OCI-LY7 (cell line): ENCODE measurements around the gene DOP1A. TPM values are rescaled to one million over a fixed set of nuclear protein-coding genes. Genes with fewer than 3 reads are reported as not detected.

Experiments used
- BruUV-seq: library from RNA; stranded (reverse); fragments of 400-500 nt; replicated peaks from 2 replicates; lab custom pipeline; 2021; lab: Mats Ljungman, UMichigan
- CTCF ChIA-PET: fragments of 300-600 bp; sonication (Branson Sonifier 250); formaldehyde crosslinking; loops from one replicate; lab custom pipeline; 2022; ENCODE audit warnings: antibody characterized with exemption; ENCODE audit not compliant: unreplicated experiment; lab: Charles Lee
- POLR2A ChIA-PET: fragments of 300-600 bp; sonication (Branson Sonifier 250); formaldehyde crosslinking; loops from one replicate; lab custom pipeline; 2022; ENCODE audit warnings: antibody characterized with exemption; lab: Charles Lee
- DNase-seq: peaks from one replicate; pipeline ENCODE4 v3.0.0-alpha.2; 2015; ENCODE audit warnings: low spot score
- H2AFZ ChIP-seq: fragments of 200-600 bp; sonication (generic), shearing (Covaris generic); 2 replicates; pipeline ENCODE4 v1.6.1; 2014; ENCODE audit warnings: mild to moderate bottlenecking, antibody characterized with exemption, low read length, moderate library complexity
- H3K27ac ChIP-seq: fragments of 200-600 bp; sonication (generic); 2 replicates; pipeline ENCODE4 v1.5.1; 2014; ENCODE audit warnings: mixed run types, low read depth, mild to moderate bottlenecking, moderate library complexity, low read length, inconsistent platforms; ENCODE audit not compliant: poor library complexity, severe bottlenecking
- H3K36me3 ChIP-seq: fragments of 200-600 bp; sonication (generic); 2 replicates; pipeline ENCODE4 v1.6.1; 2014; ENCODE audit warnings: mild to moderate bottlenecking, antibody characterized with exemption, low read length, moderate library complexity, mixed read lengths; ENCODE audit not compliant: insufficient read depth
- H3K4me1 ChIP-seq: fragments of 200-600 bp; sonication (generic); 2 replicates; pipeline ENCODE4 v1.5.1; 2014; ENCODE audit warnings: mild to moderate bottlenecking, low read length; ENCODE audit not compliant: insufficient read depth, poor library complexity, severe bottlenecking
- H3K4me2 ChIP-seq: fragments of 200-600 bp; sonication (generic); 2 replicates; pipeline ENCODE4 v1.6.1; 2014; ENCODE audit warnings: mild to moderate bottlenecking, low read length
- H3K4me3 ChIP-seq: fragments of 200-600 bp; sonication (generic); 2 replicates; pipeline ENCODE4 v1.5.1; 2014; ENCODE audit warnings: mild to moderate bottlenecking, low read depth, low read length; ENCODE audit not compliant: poor library complexity, severe bottlenecking
- H3K79me2 ChIP-seq: fragments of 200-600 bp; sonication (generic); 2 replicates; pipeline ENCODE4 v1.6.1; 2016; ENCODE audit warnings: low read depth, mild to moderate bottlenecking, low read length, moderate library complexity, mixed read lengths; ENCODE audit not compliant: insufficient read depth
- H3K9me2 ChIP-seq: fragments of 200-600 bp; sonication (generic); 2 replicates; pipeline ENCODE4 v1.6.1; 2016; ENCODE audit warnings: mild to moderate bottlenecking, low read length, mixed read lengths; ENCODE audit not compliant: insufficient read depth
- H3K9me3 ChIP-seq: fragments of 200-600 bp; sonication (generic); 2 replicates; pipeline ENCODE4 v1.6.1; 2014; ENCODE audit warnings: mild to moderate bottlenecking, mixed run types, low read length, mixed read lengths
- H4K20me1 ChIP-seq: fragments of 200-600 bp; sonication (generic); 2 replicates; pipeline ENCODE4 v1.6.1; 2014; ENCODE audit warnings: mild to moderate bottlenecking, antibody characterized with exemption, low read length, moderate library complexity, mixed read lengths; ENCODE audit not compliant: insufficient read depth
- EZH2phosphoT487 ChIP-seq: fragments of 200-600 bp; sonication (generic); IDR thresholded peaks from 2 replicates; pipeline ENCODE4 v1.6.1; 2018; ENCODE audit warnings: low read depth, borderline replicate concordance, mild to moderate bottlenecking, mixed run types, antibody characterized with exemption, low read length, moderate library complexity, mixed read lengths
- intact Hi-C: fragments of 100-400 bp; cut with micrococcal nuclease; formaldehyde crosslinking; loops from one replicate; pipeline ENCODE4 v1.10.0; 2022; ENCODE audit not compliant: unreplicated experiment
- total RNA-seq, 2 experiments: library from RNA; depleted of rRNA in 1 of 2; stranded (reverse); fragments of >200 nt in 1 of 2; shearing (Covaris generic) in 1 of 2; gene quantifications; 2 replicates each; pipeline ENCODE4 v1.2.3, GENCODE V29; 2014 to 2022
- TF ChIP-seq, protein P1 (sequence below): fragments of 200-600 bp; sonication (generic); conservative IDR thresholded peaks from 2 replicates; pipeline ENCODE4 v1.5.1; 2014; ENCODE audit warnings: mild to moderate bottlenecking, antibody characterized with exemption, low read length, moderate library complexity, mixed read lengths

The DOP1A gene
- total RNA-seq, 2 experiments from 2014 or later = 25.2 to 25.6 TPM

DNA sequence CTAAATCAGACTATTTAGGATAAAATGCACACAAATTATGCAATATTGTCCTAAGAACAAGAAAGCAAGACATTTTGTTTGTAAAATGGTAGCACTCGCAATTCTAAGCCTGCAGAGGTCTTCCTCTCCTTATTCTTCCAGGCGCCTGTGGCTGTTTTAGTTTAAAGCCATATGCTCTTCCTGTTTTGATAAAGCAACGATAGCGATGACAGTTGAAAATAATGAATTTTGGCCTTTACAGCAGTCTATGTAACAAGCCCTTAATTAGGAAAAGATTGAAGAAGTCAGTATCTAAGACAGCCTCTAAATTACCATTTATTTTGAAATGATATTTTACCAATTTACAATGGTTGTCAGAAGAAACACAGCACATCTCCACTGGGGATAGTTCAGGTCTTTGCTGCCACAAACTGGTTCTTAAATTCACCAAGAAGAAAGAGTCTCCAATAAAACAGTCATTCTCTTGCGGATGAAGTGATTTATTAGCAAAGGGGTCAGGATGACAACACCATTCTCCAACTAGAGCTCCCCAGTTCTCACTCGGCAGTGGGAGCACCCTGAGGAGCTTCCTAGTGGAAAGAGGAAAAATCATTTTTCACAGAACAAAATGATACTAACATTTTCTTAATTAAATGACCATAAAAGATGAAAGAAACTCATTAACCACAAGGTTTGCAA lies 23.2 kb upstream of the DOP1A start:
- no peak for TF ChIP-seq EZH2phosphoT487
- TF ChIP-seq, protein P1, sequence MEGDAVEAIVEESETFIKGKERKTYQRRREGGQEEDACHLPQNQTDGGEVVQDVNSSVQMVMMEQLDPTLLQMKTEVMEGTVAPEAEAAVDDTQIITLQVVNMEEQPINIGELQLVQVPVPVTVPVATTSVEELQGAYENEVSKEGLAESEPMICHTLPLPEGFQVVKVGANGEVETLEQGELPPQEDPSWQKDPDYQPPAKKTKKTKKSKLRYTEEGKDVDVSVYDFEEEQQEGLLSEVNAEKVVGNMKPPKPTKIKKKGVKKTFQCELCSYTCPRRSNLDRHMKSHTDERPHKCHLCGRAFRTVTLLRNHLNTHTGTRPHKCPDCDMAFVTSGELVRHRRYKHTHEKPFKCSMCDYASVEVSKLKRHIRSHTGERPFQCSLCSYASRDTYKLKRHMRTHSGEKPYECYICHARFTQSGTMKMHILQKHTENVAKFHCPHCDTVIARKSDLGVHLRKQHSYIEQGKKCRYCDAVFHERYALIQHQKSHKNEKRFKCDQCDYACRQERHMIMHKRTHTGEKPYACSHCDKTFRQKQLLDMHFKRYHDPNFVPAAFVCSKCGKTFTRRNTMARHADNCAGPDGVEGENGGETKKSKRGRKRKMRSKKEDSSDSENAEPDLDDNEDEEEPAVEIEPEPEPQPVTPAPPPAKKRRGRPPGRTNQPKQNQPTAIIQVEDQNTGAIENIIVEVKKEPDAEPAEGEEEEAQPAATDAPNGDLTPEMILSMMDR = no peak
- H2AFZ ChIP-seq = no peak overlapping the region
- no peaks in the 10 kb centered on the region for H3K9me2 ChIP-seq
- ChIA-PET CTCF (no interaction called here), POLR2A (no interaction called here)
- H3K36me3 ChIP-seq = peaks cover 7% of the 10 kb centered on the region; the same call in 1 of the 2 replicates
- H3K4me2 ChIP-seq = no peak overlapping the region
- H4K20me1 ChIP-seq = no peaks in the 10 kb centered on the region
- no TSS peak for BruUV-seq
- H3K27ac ChIP-seq = no peak overlapping the region
- intact Hi-C loops = no loop called here
- H3K79me2 ChIP-seq = no peaks in the 10 kb centered on the region
- H3K4me1 ChIP-seq = no peaks in the 10 kb centered on the region
- no peak overlapping the region for H3K4me3 ChIP-seq
- H3K9me3 ChIP-seq = no peaks in the 10 kb centered on the region
- no peak for DNase-seq

DNA sequence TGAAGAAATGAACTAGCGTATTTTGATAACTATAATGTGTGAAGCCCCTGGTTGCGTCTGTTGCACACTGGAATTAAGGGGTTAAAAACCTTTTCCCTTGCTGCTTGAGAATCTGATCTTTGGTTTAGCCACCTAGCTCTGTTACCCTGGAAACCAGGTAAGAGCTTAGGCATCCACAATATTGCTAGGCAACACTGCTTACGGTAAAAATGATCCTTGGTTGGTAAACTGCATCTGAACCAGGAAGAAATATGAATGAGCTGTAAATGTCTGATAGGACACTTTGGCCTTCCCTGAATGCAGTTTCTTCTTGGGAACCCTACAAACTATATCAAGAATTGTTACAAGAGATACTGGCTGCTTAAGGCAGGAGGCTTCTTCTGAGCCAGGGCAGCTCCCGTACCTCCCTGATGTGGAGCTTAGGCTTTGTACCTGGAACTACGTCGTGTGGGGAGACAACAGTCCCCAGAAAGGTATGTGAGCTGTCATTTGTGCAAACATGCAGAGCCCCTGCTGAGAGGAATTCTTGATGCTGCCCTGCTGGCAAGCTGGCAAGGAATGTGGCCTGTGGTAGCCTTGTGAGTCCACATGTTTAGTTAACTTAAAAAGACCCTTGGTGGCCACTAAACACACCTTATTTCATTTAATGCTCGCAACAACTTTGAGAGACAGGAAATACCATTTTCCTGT lies 20.3 kb upstream of the DOP1A start:
- peaks cover 29% of the 10 kb centered on the region; the same call in 1 of the 2 replicates for H3K36me3 ChIP-seq
- H3K4me1 ChIP-seq = no peaks in the 10 kb centered on the region
- no peaks in the 10 kb centered on the region for H3K79me2 ChIP-seq
- no TSS peak for BruUV-seq
- H3K4me3 ChIP-seq = no peak overlapping the region
- H4K20me1 ChIP-seq = no peaks in the 10 kb centered on the region
- no peak overlapping the region for H2AFZ ChIP-seq
- H3K9me2 ChIP-seq = no peaks in the 10 kb centered on the region
- intact Hi-C loops = no loop called here
- no peaks in the 10 kb centered on the region for H3K9me3 ChIP-seq
- DNase-seq = no peak
- TF ChIP-seq, protein P1 = no peak
- no peak for TF ChIP-seq EZH2phosphoT487
- ChIA-PET CTCF (interaction anchor here (1.6 kb wide), 1 partner anchor 18 kb away, joined by 5 read pairs; the partner anchor contains the start of gene UBE3D), POLR2A (interaction anchor here (1.1 kb wide), 2 partner anchors 9 to 23 kb away, joined by 4 to 6 read pairs; no protein-coding TSS in a partner anchor)
- H3K27ac ChIP-seq = no peak overlapping the region
- no peak overlapping the region for H3K4me2 ChIP-seq
